SK-N-SH (cell line): ENCODE results near the gene RESF1. TPM values are rescaled to one million over a fixed set of nuclear protein-coding genes. Genes with fewer than 3 reads are reported as not detected.

ENCODE experiments used
- CTCF ChIA-PET: fragments of 300-600, 350-600 bp; formaldehyde crosslinking; extraction: SDS; loops from one replicate; lab custom pipeline; 2021; lab: Yijun Ruan, JAX
- POLR2A ChIA-PET: fragments of 350-600 bp; sonication (Branson Sonifier 250); formaldehyde crosslinking; extraction: SDS; loops from one replicate; lab custom pipeline; 2020; ENCODE audit warnings: antibody characterized with exemption, inconsistent platforms; lab: Yijun Ruan, JAX
- DNase-seq: peaks from one replicate; pipeline ENCODE4 v3.0.0; 2012
- H2AFZ ChIP-seq: fragments of 200-600 bp; sonication (generic); 2 replicates; pipeline ENCODE4 v1.8.1; 2016; ENCODE audit warnings: antibody characterized with exemption, mild to moderate bottlenecking, low read depth
- H3F3A ChIP-seq: fragments of 200-600 bp; sonication (generic); replicated peaks from 2 replicates; pipeline ENCODE3; 2016; ENCODE audit warnings: antibody characterized with exemption, mild to moderate bottlenecking; ENCODE audit not compliant: insufficient read depth
- H3K27ac ChIP-seq, 2 experiments: fragments of 200-500 bp in 1 of 2; fragments of 200-600 bp in 1 of 2; sonication (Bioruptor generic) in 1 of 2; sonication (generic), shearing (Covaris generic) in 1 of 2; 2 replicates each; pipeline versions ENCODE4 v1.5.1 to v1.6.1; 2014 to 2016; ENCODE audit warnings: low read depth in 2 of 2, inconsistent platforms in 1 of 2, low read length in 1 of 2, mild to moderate bottlenecking in 1 of 2, mixed read lengths in 1 of 2
- H3K27me3 ChIP-seq: fragments of 200-600 bp; sonication (generic), shearing (Covaris generic); 2 replicates; pipeline ENCODE4 v1.6.1; 2016; ENCODE audit warnings: mixed run types; ENCODE audit not compliant: insufficient read depth
- H3K36me3 ChIP-seq, 2 experiments: fragments of 200-500 bp in 1 of 2; fragments of 200-600 bp in 1 of 2; sonication (Bioruptor generic) in 1 of 2; sonication (generic) in 1 of 2; replicated peaks in 1 of 2; 2 replicates each; pipeline versions ENCODE3 to v1.5.1; 2014 to 2016; ENCODE audit warnings: low read length in 1 of 2, mild to moderate bottlenecking in 1 of 2; ENCODE audit not compliant: insufficient read depth in 2 of 2, control insufficient read depth in 1 of 2
- H3K4me1 ChIP-seq, 2 experiments: fragments of 200-500 bp in 1 of 2; fragments of 200-600 bp in 1 of 2; sonication (Bioruptor generic) in 1 of 2; sonication (generic), shearing (Covaris generic) in 1 of 2; 2 replicates each; pipeline versions ENCODE4 v1.5.1 to v1.6.1; 2014 to 2016; ENCODE audit warnings: low read depth in 1 of 2, low read length in 1 of 2, mixed run types in 1 of 2; ENCODE audit not compliant: insufficient read depth in 2 of 2, control insufficient read depth in 1 of 2
- H3K4me2 ChIP-seq: fragments of 200-600 bp; sonication (generic), shearing (Covaris generic); 2 replicates; pipeline ENCODE4 v1.6.1; 2017; ENCODE audit warnings: mixed run types
- H3K4me3 ChIP-seq, 2 experiments: fragments of 200-500 bp in 1 of 2; fragments of 200-600 bp in 1 of 2; sonication (Bioruptor generic) in 1 of 2; sonication (generic), shearing (Covaris generic) in 1 of 2; 2 replicates each; pipeline versions ENCODE4 v1.5.1 to v1.8.1; 2014 to 2016; ENCODE audit warnings: low read depth in 2 of 2, inconsistent platforms in 1 of 2, low read length in 1 of 2, mild to moderate bottlenecking in 1 of 2, mixed read lengths in 1 of 2, moderate library complexity in 1 of 2
- H3K79me2 ChIP-seq: fragments of 200-600 bp; sonication (generic); 2 replicates; pipeline ENCODE4 v1.8.1; 2017; ENCODE audit warnings: mild to moderate bottlenecking; ENCODE audit not compliant: insufficient read depth
- H3K9ac ChIP-seq: fragments of 200-600 bp; sonication (generic); 2 replicates; pipeline ENCODE4 v1.6.1; 2017; ENCODE audit warnings: mixed run types
- H3K9me2 ChIP-seq: fragments of 200-600 bp; sonication (generic); 2 replicates; pipeline ENCODE4 v1.6.1; 2017; ENCODE audit warnings: mixed run types
- H3K9me3 ChIP-seq: fragments of 200-600 bp; sonication (generic); 2 replicates; pipeline ENCODE4 v1.6.1; 2017; ENCODE audit warnings: mixed run types, mild to moderate bottlenecking, moderate library complexity
- H4K20me1 ChIP-seq: fragments of 200-600 bp; sonication (generic); 2 replicates; pipeline ENCODE4 v1.6.1; 2017; ENCODE audit warnings: mild to moderate bottlenecking, mixed run types; ENCODE audit not compliant: insufficient read depth
- CHD2 ChIP-seq: fragments of 150-350 bp; IDR thresholded peaks from 2 replicates; pipeline ENCODE4 v1.6.1; 2018; ENCODE audit warnings: low read length; ENCODE audit not compliant: partially characterized antibody
- ELF1 ChIP-seq: IDR thresholded peaks from 2 replicates; pipeline ENCODE4 v1.4.0; 2012
- EZH2phosphoT487 ChIP-seq: fragments of 200-600 bp; sonication (generic); IDR thresholded peaks from 2 replicates; pipeline ENCODE4 v1.6.1; 2017; ENCODE audit warnings: low read depth, mixed run types, mild to moderate bottlenecking, antibody characterized with exemption, moderate library complexity, borderline replicate concordance
- FOXJ3 ChIP-seq: sonication (generic); formaldehyde crosslinking; IDR thresholded peaks from 2 replicates; pipeline ENCODE4 v1.5.1; 2020; ENCODE audit warnings: mild to moderate bottlenecking, missing genetic modification reagents
- FOXM1 ChIP-seq: IDR thresholded peaks from 2 replicates; pipeline ENCODE4 v1.4.0; 2012; ENCODE audit warnings: low read depth, mild to moderate bottlenecking
- MXI1 ChIP-seq: IDR thresholded peaks from 2 replicates; pipeline ENCODE4 v1.6.1; 2012; ENCODE audit warnings: mild to moderate bottlenecking, low read depth, low read length, improper control_type of control experiment
- NFIC ChIP-seq: IDR thresholded peaks from 2 replicates; pipeline ENCODE4 v1.4.0; 2012; ENCODE audit warnings: borderline replicate concordance
- NRF1 ChIP-seq: IDR thresholded peaks from 2 replicates; pipeline ENCODE4 v1.6.1; 2012; ENCODE audit warnings: low read depth, mild to moderate bottlenecking, low read length
- RAD21 ChIP-seq: IDR thresholded peaks from 2 replicates; pipeline ENCODE4 v1.6.1; 2012; ENCODE audit warnings: mild to moderate bottlenecking, low read length
- RCOR1 ChIP-seq: fragments of 150-350 bp; IDR thresholded peaks from 2 replicates; pipeline ENCODE4 v1.6.1; 2017; ENCODE audit warnings: antibody characterized with exemption, low read length
- SMC3 ChIP-seq: IDR thresholded peaks from 2 replicates; pipeline ENCODE4 v1.6.1; 2012; ENCODE audit warnings: low read depth, low read length, improper control_type of control experiment
- TCF12 ChIP-seq: IDR thresholded peaks from 2 replicates; pipeline ENCODE4 v1.4.0; 2012
- WGBS: methylation state at CpG from one replicate; pipeline ENCODE4 v1.1.6; 2017; ENCODE audit warnings: low lambda C conversion rate; 5-methylcytosine and 5-hydroxymethylcytosine counted together
- polyA plus RNA-seq, 3 experiments: library from polyadenylated mRNA; depleted of rRNA; stranded (reverse); fragments of >200 nt; gene quantifications; 2 replicates each; pipeline ENCODE4 v1.2.3, GENCODE V29; 2012
- TF ChIP-seq, protein P1 (sequence below): fragments of 200-600 bp; sonication (generic); IDR thresholded peaks from 2 replicates; pipeline ENCODE4 v1.6.1; 2017; ENCODE audit warnings: antibody characterized with exemption, mild to moderate bottlenecking, moderate library complexity
- TF ChIP-seq, protein P2 (sequence below): IDR thresholded peaks from 2 replicates; pipeline ENCODE4 v1.4.0; 2012; ENCODE audit warnings: low read depth
- TF ChIP-seq, protein P3 (sequence below): IDR thresholded peaks from 2 replicates; pipeline ENCODE4 v1.6.1; 2012; ENCODE audit warnings: mild to moderate bottlenecking, low read depth, low read length, moderate library complexity
- TF ChIP-seq, protein P4 (sequence below): IDR thresholded peaks from 2 replicates; pipeline ENCODE4 v1.4.0; 2012; ENCODE audit warnings: low read depth, borderline replicate concordance

RESF1 gene
- polyA plus RNA-seq, 1 of the 3 experiments (the other 2 are of a cell fraction), result 4.9 TPM

- TF ChIP-seq NFIC, result no peak
Observed at GRCh38 chr12:31984806-31985591, 25.8 kb downstream of the RESF1 start (continued).

- ChIA-PET CTCF (interaction anchor here (1.1 kb wide), 1 partner anchor 77 kb away, joined by 3 read pairs; no protein-coding TSS in a partner anchor), POLR2A (interaction anchor here (0.8 kb wide), 1 partner anchor 47 kb away, joined by 3 read pairs; no protein-coding TSS in a partner anchor)
- Histone ChIP-seq H2AFZ (no peak overlapping the region), H4K20me1 (no peaks in the 10 kb centered on the region), H3K9ac (no peak overlapping the region), H3K9me2 (no peaks in the 10 kb centered on the region), H3K9me3 (no peaks in the 10 kb centered on the region), H3K79me2 (peaks cover 7% of the 10 kb centered on the region; the same call in 1 of the 2 replicates), H3K4me2 (no peak overlapping the region), H3K27me3 (no peaks in the 10 kb centered on the region), H3K4me1 (no peaks in the 10 kb centered on the region), H3K27ac (no peak overlapping the region)
- WGBS, result 95% methylated on average over 4 of the region's 4 CpGs
- no peak for DNase-seq
- TF ChIP-seq, protein P1, sequence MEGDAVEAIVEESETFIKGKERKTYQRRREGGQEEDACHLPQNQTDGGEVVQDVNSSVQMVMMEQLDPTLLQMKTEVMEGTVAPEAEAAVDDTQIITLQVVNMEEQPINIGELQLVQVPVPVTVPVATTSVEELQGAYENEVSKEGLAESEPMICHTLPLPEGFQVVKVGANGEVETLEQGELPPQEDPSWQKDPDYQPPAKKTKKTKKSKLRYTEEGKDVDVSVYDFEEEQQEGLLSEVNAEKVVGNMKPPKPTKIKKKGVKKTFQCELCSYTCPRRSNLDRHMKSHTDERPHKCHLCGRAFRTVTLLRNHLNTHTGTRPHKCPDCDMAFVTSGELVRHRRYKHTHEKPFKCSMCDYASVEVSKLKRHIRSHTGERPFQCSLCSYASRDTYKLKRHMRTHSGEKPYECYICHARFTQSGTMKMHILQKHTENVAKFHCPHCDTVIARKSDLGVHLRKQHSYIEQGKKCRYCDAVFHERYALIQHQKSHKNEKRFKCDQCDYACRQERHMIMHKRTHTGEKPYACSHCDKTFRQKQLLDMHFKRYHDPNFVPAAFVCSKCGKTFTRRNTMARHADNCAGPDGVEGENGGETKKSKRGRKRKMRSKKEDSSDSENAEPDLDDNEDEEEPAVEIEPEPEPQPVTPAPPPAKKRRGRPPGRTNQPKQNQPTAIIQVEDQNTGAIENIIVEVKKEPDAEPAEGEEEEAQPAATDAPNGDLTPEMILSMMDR, result no peak
- TF ChIP-seq SMC3, result no peak
- TF ChIP-seq ELF1, result no peak
- TF ChIP-seq, protein P2, sequence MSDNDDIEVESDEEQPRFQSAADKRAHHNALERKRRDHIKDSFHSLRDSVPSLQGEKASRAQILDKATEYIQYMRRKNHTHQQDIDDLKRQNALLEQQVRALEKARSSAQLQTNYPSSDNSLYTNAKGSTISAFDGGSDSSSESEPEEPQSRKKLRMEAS, result no peak
- TF ChIP-seq RCOR1, result no peak
- TF ChIP-seq RAD21, result no peak
- TF ChIP-seq, protein P3, sequence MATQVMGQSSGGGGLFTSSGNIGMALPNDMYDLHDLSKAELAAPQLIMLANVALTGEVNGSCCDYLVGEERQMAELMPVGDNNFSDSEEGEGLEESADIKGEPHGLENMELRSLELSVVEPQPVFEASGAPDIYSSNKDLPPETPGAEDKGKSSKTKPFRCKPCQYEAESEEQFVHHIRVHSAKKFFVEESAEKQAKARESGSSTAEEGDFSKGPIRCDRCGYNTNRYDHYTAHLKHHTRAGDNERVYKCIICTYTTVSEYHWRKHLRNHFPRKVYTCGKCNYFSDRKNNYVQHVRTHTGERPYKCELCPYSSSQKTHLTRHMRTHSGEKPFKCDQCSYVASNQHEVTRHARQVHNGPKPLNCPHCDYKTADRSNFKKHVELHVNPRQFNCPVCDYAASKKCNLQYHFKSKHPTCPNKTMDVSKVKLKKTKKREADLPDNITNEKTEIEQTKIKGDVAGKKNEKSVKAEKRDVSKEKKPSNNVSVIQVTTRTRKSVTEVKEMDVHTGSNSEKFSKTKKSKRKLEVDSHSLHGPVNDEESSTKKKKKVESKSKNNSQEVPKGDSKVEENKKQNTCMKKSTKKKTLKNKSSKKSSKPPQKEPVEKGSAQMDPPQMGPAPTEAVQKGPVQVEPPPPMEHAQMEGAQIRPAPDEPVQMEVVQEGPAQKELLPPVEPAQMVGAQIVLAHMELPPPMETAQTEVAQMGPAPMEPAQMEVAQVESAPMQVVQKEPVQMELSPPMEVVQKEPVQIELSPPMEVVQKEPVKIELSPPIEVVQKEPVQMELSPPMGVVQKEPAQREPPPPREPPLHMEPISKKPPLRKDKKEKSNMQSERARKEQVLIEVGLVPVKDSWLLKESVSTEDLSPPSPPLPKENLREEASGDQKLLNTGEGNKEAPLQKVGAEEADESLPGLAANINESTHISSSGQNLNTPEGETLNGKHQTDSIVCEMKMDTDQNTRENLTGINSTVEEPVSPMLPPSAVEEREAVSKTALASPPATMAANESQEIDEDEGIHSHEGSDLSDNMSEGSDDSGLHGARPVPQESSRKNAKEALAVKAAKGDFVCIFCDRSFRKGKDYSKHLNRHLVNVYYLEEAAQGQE, result no peak
- no peak for TF ChIP-seq NRF1
- TF ChIP-seq EZH2phosphoT487, result no peak
- no peak for TF ChIP-seq MXI1
- TF ChIP-seq FOXM1, result no peak
- TF ChIP-seq FOXJ3, result no peak
- TF ChIP-seq, protein P4, sequence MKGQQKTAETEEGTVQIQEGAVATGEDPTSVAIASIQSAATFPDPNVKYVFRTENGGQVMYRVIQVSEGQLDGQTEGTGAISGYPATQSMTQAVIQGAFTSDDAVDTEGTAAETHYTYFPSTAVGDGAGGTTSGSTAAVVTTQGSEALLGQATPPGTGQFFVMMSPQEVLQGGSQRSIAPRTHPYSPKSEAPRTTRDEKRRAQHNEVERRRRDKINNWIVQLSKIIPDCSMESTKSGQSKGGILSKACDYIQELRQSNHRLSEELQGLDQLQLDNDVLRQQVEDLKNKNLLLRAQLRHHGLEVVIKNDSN, result no peak
- TF ChIP-seq CHD2, result no peak
- no peak for TF ChIP-seq TCF12
- TF ChIP-seq, all 33 proteins: peak for 0
- H3K4me3 ChIP-seq, result no peak overlapping the region
- H3F3A ChIP-seq, result no peaks in the 10 kb centered on the region
- peaks cover 21 to 35% of the 10 kb centered on the region in 2 experiments for H3K36me3 ChIP-seq
Observed at GRCh38 chr12:31985832-31986231, 26.6 kb downstream of the RESF1 start.
